Liver (tissue), 3 donors: Measurements from ENCODE around the gene DOCK1.

Experiments used
- JUND ChIP-seq, 2 donors: IDR thresholded peaks; 2 replicates each; pipeline ENCODE4 v1.6.1; 2016; ENCODE audit warnings: antibody characterized with exemption in 2 of 2
- RXRA ChIP-seq, 2 donors: IDR thresholded peaks; 2 replicates each; pipeline ENCODE4 v1.6.1; 2017 to 2018; ENCODE audit warnings: antibody characterized with exemption in 2 of 2, mild to moderate bottlenecking in 1 of 2
- TAF1 ChIP-seq: conservative IDR thresholded peaks from 2 replicates; pipeline ENCODE4 v1.6.1; 2016; ENCODE audit warnings: antibody characterized with exemption, mild to moderate bottlenecking
- TF ChIP-seq, protein P1 (sequence below): IDR thresholded peaks from 2 replicates; pipeline ENCODE4 v1.6.1; 2016; ENCODE audit warnings: antibody characterized with exemption, mild to moderate bottlenecking
- TF ChIP-seq, protein P2 (sequence below): fragments of 150-350 bp; IDR thresholded peaks from 2 replicates; pipeline ENCODE4 v1.5.1; 2017; ENCODE audit warnings: improper control_type of control experiment, low read depth, low read length; ENCODE audit not compliant: missing input control
- TF ChIP-seq, protein P3 (sequence below): IDR thresholded peaks from 2 replicates; pipeline ENCODE4 v1.6.1; 2016; ENCODE audit warnings: antibody characterized with exemption
- TF ChIP-seq, protein P4 (sequence below): IDR thresholded peaks from 2 replicates; pipeline ENCODE4 v1.6.1; 2016; ENCODE audit warnings: antibody characterized with exemption
- donor health status: healthy.
- donor health status: healthy.

DNA sequence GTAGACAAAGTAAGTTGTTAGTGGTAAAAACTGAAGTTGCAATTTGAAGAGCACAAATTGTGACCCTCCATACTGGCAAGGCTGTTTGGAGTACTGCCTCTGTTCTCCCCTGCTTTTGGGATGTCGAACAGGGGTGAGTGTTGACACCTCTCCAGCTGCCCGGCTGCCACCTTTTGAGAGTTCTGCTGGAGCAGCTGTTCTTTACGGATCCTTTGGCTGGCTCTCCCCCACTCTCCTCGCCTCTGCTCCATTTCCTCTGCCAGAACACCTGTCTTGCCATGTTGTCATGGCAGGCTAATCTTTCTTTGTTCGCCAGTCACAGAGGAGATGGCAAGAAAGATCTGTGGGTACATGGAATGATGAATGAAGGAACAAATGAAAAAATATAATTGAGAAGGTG, 256.3 kb downstream of the DOCK1 start:
- TF ChIP-seq, protein P1, sequence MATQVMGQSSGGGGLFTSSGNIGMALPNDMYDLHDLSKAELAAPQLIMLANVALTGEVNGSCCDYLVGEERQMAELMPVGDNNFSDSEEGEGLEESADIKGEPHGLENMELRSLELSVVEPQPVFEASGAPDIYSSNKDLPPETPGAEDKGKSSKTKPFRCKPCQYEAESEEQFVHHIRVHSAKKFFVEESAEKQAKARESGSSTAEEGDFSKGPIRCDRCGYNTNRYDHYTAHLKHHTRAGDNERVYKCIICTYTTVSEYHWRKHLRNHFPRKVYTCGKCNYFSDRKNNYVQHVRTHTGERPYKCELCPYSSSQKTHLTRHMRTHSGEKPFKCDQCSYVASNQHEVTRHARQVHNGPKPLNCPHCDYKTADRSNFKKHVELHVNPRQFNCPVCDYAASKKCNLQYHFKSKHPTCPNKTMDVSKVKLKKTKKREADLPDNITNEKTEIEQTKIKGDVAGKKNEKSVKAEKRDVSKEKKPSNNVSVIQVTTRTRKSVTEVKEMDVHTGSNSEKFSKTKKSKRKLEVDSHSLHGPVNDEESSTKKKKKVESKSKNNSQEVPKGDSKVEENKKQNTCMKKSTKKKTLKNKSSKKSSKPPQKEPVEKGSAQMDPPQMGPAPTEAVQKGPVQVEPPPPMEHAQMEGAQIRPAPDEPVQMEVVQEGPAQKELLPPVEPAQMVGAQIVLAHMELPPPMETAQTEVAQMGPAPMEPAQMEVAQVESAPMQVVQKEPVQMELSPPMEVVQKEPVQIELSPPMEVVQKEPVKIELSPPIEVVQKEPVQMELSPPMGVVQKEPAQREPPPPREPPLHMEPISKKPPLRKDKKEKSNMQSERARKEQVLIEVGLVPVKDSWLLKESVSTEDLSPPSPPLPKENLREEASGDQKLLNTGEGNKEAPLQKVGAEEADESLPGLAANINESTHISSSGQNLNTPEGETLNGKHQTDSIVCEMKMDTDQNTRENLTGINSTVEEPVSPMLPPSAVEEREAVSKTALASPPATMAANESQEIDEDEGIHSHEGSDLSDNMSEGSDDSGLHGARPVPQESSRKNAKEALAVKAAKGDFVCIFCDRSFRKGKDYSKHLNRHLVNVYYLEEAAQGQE, result no peak
- TF ChIP-seq JUND (IDR thresholded peaks at IDR 0.05), result no peak
- TF ChIP-seq, protein P2, sequence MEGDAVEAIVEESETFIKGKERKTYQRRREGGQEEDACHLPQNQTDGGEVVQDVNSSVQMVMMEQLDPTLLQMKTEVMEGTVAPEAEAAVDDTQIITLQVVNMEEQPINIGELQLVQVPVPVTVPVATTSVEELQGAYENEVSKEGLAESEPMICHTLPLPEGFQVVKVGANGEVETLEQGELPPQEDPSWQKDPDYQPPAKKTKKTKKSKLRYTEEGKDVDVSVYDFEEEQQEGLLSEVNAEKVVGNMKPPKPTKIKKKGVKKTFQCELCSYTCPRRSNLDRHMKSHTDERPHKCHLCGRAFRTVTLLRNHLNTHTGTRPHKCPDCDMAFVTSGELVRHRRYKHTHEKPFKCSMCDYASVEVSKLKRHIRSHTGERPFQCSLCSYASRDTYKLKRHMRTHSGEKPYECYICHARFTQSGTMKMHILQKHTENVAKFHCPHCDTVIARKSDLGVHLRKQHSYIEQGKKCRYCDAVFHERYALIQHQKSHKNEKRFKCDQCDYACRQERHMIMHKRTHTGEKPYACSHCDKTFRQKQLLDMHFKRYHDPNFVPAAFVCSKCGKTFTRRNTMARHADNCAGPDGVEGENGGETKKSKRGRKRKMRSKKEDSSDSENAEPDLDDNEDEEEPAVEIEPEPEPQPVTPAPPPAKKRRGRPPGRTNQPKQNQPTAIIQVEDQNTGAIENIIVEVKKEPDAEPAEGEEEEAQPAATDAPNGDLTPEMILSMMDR, result no peak
- TF ChIP-seq, protein P3, sequence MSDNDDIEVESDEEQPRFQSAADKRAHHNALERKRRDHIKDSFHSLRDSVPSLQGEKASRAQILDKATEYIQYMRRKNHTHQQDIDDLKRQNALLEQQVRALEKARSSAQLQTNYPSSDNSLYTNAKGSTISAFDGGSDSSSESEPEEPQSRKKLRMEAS, result no peak
- no peak for TF ChIP-seq RXRA (IDR thresholded peaks at IDR 0.05)
- TF ChIP-seq, protein P4, sequence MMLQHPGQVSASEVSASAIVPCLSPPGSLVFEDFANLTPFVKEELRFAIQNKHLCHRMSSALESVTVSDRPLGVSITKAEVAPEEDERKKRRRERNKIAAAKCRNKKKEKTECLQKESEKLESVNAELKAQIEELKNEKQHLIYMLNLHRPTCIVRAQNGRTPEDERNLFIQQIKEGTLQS, result no peak
- TF ChIP-seq TAF1, result no peak
